ENCODE data around the gene TGFBR2. TPM values are rescaled to one million over a fixed set of nuclear protein-coding genes. Genes with fewer than 3 reads are reported as not detected.

The TGFBR2 gene
- total RNA-seq, 1 donor from 2014 or later = 68.7 TPM

DNA sequence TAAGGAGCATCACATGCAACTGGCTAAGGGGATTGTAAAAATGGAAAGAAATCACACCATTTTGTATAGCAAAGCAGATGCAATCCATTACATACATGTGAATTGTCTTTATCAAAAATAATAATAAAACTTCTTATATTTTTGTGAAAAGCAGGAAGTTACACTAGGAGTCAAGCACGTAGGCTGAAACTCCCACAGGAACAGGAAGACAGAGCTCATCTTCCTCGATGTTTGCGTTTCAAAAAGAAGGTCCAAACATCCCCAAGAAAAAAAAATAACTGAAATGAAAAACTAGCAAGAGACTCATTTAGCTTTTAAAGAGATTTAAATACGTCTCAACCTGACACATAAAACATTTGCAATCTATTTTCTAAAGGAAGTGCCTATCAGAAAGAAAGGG, 106.6 kb downstream of the TGFBR2 start:
- H3K27ac Mint-ChIP-seq (ENCODE audit: unreplicated experiment) = no peak overlapping the region
- DNase-seq (ENCODE audit: low spot score) = no peak
- H3K9me3 Mint-ChIP-seq (ENCODE audit: unreplicated experiment) = no peaks in the 10 kb centered on the region
- TF ChIP-seq, protein P1, sequence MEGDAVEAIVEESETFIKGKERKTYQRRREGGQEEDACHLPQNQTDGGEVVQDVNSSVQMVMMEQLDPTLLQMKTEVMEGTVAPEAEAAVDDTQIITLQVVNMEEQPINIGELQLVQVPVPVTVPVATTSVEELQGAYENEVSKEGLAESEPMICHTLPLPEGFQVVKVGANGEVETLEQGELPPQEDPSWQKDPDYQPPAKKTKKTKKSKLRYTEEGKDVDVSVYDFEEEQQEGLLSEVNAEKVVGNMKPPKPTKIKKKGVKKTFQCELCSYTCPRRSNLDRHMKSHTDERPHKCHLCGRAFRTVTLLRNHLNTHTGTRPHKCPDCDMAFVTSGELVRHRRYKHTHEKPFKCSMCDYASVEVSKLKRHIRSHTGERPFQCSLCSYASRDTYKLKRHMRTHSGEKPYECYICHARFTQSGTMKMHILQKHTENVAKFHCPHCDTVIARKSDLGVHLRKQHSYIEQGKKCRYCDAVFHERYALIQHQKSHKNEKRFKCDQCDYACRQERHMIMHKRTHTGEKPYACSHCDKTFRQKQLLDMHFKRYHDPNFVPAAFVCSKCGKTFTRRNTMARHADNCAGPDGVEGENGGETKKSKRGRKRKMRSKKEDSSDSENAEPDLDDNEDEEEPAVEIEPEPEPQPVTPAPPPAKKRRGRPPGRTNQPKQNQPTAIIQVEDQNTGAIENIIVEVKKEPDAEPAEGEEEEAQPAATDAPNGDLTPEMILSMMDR (IDR thresholded peaks at IDR 0.05; ENCODE audit: unreplicated experiment) = no peak
- H3K36me3 Mint-ChIP-seq (ENCODE audit: low read depth, unreplicated experiment) = no peaks in the 10 kb centered on the region
- no peaks in the 10 kb centered on the region for H3K27me3 Mint-ChIP-seq (ENCODE audit: unreplicated experiment)
- peaks cover 30% of the 10 kb centered on the region for H3K4me1 Mint-ChIP-seq (ENCODE audit: unreplicated experiment)
- H3K4me3 Mint-ChIP-seq (ENCODE audit: unreplicated experiment) = no peak overlapping the region

DNA sequence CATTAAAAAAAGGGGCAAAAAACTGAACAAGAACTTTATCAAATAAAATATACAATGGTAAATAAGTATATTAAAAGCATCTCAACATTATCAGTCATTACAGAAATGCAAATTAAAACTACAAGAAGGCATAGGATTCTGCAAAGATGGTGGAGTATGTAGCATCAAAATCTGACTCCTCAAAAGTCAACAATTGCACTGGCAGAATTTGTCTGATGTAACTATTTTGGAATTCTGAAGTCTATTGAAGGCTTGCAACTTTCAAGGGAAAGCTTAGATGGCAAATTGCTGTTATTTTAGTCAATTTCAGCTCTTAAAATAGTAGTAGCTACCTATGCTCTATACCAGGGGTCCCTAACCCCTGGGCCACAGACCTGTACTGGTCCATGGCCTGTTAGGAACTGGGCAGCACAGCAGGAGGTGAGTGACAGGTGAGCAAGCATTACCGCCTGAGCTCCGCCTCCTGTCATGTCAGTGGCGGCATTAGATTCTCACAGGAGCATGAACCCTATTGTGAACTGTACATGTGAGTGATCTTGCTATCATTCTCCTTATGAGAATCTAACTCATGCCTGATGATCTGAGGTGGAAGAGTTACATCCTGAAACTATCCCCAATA, 107.6 kb downstream of the TGFBR2 start:
- no peaks in the 10 kb centered on the region for H3K27me3 Mint-ChIP-seq (ENCODE audit: unreplicated experiment)
- H3K4me1 Mint-ChIP-seq (ENCODE audit: unreplicated experiment) = peaks cover 27% of the 10 kb centered on the region
- H3K36me3 Mint-ChIP-seq (ENCODE audit: low read depth, unreplicated experiment) = no peaks in the 10 kb centered on the region
- TF ChIP-seq, protein P1 (IDR thresholded peaks at IDR 0.05; ENCODE audit: unreplicated experiment) = no peak
- no peak for DNase-seq (ENCODE audit: low spot score)
- H3K4me3 Mint-ChIP-seq (ENCODE audit: unreplicated experiment) = no peak overlapping the region
- H3K27ac Mint-ChIP-seq (ENCODE audit: unreplicated experiment) = no peak overlapping the region
- no peaks in the 10 kb centered on the region for H3K9me3 Mint-ChIP-seq (ENCODE audit: unreplicated experiment)

GRCh38 chr3:30719536-30719935, 113.1 kb downstream of the TGFBR2 start:
- Mint-ChIP-seq H3K4me1 (ENCODE audit: unreplicated experiment) (peaks cover 6% of the 10 kb centered on the region), H3K9me3 (ENCODE audit: unreplicated experiment) (no peaks in the 10 kb centered on the region), H3K27me3 (ENCODE audit: unreplicated experiment) (peaks cover 2% of the 10 kb centered on the region), H3K36me3 (ENCODE audit: low read depth, unreplicated experiment) (no peaks in the 10 kb centered on the region), H3K27ac (ENCODE audit: unreplicated experiment) (no peak overlapping the region), H3K4me3 (ENCODE audit: unreplicated experiment) (no peak overlapping the region)
- no peak for DNase-seq (ENCODE audit: low spot score)
- TF ChIP-seq, protein P1 (IDR thresholded peaks at IDR 0.05; ENCODE audit: unreplicated experiment) = no peak

- no peak for DNase-seq (ENCODE audit: low spot score)
- Mint-ChIP-seq H3K36me3 (ENCODE audit: low read depth, unreplicated experiment) (no peaks in the 10 kb centered on the region), H3K27ac (ENCODE audit: unreplicated experiment) (no peak overlapping the region), H3K27me3 (ENCODE audit: unreplicated experiment) (peaks cover 2% of the 10 kb centered on the region), H3K9me3 (ENCODE audit: unreplicated experiment) (no peaks in the 10 kb centered on the region), H3K4me1 (ENCODE audit: unreplicated experiment) (peaks cover 6% of the 10 kb centered on the region), H3K4me3 (ENCODE audit: unreplicated experiment) (no peak overlapping the region)
- TF ChIP-seq, protein P1 (IDR thresholded peaks at IDR 0.05; ENCODE audit: unreplicated experiment) = no peak
Measured at GRCh38 chr3:30720586-30721313, 114.3 kb downstream of the TGFBR2 start.

- TF ChIP-seq, protein P1 (IDR thresholded peaks at IDR 0.05; ENCODE audit: unreplicated experiment) = no peak
- Mint-ChIP-seq H3K9me3 (ENCODE audit: unreplicated experiment) (no peaks in the 10 kb centered on the region), H3K27me3 (ENCODE audit: unreplicated experiment) (peaks cover 2% of the 10 kb centered on the region), H3K36me3 (ENCODE audit: low read depth, unreplicated experiment) (no peaks in the 10 kb centered on the region), H3K4me3 (ENCODE audit: unreplicated experiment) (no peak overlapping the region), H3K27ac (ENCODE audit: unreplicated experiment) (no peak overlapping the region), H3K4me1 (ENCODE audit: unreplicated experiment) (peaks cover 6% of the 10 kb centered on the region)
- DNase-seq (ENCODE audit: low spot score) = no peak
Measured at GRCh38 chr3:30721314-30721634, 114.9 kb downstream of the TGFBR2 start.
